ENCODE data around the gene SHANK3. TPM values are rescaled to one million over a fixed set of nuclear protein-coding genes. Genes with fewer than 3 reads are reported as not detected.
"Not testable (repeated sequence)": the region's sequence is repeated elsewhere in the genome, so short reads cannot be mapped to it uniquely, and the experiment has no call there.

The SHANK3 gene
- total RNA-seq, 1 donor from 2014 or later: 50.6 TPM

DNA sequence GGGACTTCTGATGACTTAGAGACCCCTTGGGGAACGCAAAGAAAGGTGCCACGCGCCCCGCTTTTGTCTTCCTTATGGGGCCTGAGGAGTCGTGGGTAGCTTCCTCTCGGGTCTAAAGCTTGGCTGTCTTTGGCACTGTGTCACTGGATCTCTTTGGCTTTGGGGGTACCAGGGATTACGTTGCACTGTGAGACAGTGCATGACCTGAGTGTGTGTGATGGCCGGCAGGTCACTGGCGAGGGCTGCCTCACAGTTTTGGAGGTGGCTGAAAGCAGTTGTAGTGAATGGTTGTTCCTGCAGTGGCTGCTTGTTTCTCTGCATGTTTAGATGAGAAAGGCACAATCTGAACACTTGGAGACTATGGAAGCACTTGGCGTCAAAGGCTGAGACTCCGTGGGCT is 38.9 kb upstream of the SHANK3 start:
- ATAC-seq (no peak), DNase-seq (no peak)
- TF ChIP-seq, protein P1, sequence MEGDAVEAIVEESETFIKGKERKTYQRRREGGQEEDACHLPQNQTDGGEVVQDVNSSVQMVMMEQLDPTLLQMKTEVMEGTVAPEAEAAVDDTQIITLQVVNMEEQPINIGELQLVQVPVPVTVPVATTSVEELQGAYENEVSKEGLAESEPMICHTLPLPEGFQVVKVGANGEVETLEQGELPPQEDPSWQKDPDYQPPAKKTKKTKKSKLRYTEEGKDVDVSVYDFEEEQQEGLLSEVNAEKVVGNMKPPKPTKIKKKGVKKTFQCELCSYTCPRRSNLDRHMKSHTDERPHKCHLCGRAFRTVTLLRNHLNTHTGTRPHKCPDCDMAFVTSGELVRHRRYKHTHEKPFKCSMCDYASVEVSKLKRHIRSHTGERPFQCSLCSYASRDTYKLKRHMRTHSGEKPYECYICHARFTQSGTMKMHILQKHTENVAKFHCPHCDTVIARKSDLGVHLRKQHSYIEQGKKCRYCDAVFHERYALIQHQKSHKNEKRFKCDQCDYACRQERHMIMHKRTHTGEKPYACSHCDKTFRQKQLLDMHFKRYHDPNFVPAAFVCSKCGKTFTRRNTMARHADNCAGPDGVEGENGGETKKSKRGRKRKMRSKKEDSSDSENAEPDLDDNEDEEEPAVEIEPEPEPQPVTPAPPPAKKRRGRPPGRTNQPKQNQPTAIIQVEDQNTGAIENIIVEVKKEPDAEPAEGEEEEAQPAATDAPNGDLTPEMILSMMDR (IDR thresholded peaks at IDR 0.05): no peak

DNA sequence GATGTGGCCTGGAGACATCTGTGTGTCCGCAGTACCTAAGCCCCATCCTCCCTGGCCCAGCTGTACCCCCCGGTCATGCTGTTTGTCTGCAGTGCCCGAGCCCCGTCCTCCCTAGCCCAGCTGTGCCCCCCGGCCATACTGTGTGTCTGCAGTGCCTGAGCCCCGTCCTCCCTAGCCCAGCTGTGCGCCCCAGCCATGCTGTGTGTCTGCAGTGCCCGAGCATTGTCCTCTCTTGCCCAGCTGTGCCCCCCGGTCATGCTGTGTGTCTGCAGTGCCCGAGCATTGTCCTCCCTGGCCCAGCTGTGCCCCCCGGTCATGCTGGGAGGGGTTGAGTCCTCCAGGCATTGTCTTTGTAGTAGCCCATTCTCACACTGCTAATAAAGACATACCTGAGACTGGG is 37.0 kb upstream of the SHANK3 start:
- intact Hi-C loops (cut with DNase I): no loop called here
- H3K27me3 ChIP-seq (ENCODE audit: low read depth): no peaks in the 10 kb centered on the region
- H3K9me3 ChIP-seq: no peaks in the 10 kb centered on the region
- TF ChIP-seq, protein P1 (IDR thresholded peaks at IDR 0.05): no peak
- no peak overlapping the region for H3K27ac ChIP-seq
- no peaks in the 10 kb centered on the region for H3K36me3 ChIP-seq
- no peaks in the 10 kb centered on the region for H3K4me1 ChIP-seq
- DNase-seq: no peak
- no peak overlapping the region for H3K4me3 ChIP-seq
- ATAC-seq: no peak

More for the DNA sequence above, 38.9 kb upstream of the SHANK3 start:
- no peak overlapping the region for H3K27ac ChIP-seq
- intact Hi-C loops (cut with DNase I): no loop called here
- peaks cover 3% of the 10 kb centered on the region for H3K4me1 ChIP-seq
- no peaks in the 10 kb centered on the region for H3K36me3 ChIP-seq
- H3K27me3 ChIP-seq (ENCODE audit: low read depth): no peaks in the 10 kb centered on the region
- H3K4me3 ChIP-seq: no peak overlapping the region
- no peaks in the 10 kb centered on the region for H3K9me3 ChIP-seq

DNA sequence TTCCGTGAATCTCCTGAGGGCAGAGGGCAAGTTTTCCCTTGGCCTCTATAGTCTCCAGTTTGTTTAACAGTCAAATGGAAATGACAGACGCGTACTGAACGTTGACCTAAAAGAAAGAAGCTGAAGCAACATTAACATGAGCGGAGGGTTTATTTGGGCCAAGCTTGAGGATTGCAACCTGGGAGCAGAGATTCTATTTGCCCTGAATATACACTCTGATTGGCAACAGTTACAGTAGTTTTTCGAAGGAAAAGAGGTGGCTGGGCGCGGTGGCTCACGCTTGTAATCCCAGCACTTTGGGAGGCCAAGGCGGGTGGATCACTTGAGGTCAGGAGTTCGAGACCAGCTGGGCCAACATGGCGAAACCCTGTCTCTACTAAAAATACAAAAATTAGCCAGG is 32.3 kb upstream of the SHANK3 start:
- H3K9me3 ChIP-seq; H3K27ac ChIP-seq; H3K36me3 ChIP-seq; DNase-seq; H3K4me3 ChIP-seq; ATAC-seq; intact Hi-C loops (cut with DNase I): not testable (repeated sequence)
- Histone ChIP-seq H3K27me3 (ENCODE audit: low read depth) (peaks cover 16% of the 10 kb centered on the region), H3K4me1 (peaks cover 17% of the 10 kb centered on the region)

DNA sequence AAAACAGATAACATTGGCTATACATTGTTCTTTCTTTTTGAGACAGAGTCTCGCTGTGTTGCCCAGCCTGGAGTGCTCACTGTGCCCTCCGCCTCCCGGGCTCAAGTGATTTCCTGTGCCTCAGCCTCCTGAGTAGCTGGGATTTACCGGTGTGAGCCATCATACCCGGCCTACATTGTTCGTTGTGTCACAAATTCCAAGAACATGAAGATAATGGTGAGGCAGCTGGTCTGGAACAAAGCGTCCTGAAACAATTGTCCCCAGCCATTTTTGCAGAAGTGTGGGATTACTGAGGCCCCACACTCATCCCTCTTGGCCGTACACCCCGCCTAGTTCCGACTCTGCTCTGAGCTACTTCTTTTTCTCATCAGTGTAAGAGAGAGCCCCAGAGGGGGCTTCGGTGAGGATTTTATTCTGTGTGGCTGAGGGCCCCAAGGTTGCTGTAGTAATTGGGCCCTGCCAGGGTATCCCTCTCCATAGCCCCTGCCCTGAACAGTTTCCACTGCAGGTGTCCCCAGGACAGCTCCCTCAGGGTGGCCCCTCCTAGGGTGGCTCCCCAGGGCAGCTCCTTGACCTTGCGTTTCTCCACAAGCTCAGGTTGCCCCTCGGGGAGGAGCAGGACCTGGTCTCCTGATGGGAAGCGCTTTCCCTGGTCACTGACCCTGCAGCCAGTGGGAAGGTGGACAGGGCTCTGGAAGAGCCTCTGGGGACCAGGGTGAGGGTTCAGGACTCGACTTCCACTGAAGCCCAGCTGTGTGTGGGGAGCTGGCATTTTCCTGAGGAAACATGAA is 31.6 kb upstream of the SHANK3 start:
- Histone ChIP-seq H3K27me3 (ENCODE audit: low read depth) (peaks cover 20% of the 10 kb centered on the region), H3K27ac (peak overlapping the region; percentile 64), H3K9me3 (no peaks in the 10 kb centered on the region), H3K36me3 (no peaks in the 10 kb centered on the region), H3K4me1 (peaks cover 17% of the 10 kb centered on the region), H3K4me3 (no peak overlapping the region)
- TF ChIP-seq, protein P1 (IDR thresholded peaks at IDR 0.05): no peak
- peak; percentile 48 to 54 for ATAC-seq
- DNase-seq: no peak
- intact Hi-C loops (cut with DNase I): no loop called here

DNA sequence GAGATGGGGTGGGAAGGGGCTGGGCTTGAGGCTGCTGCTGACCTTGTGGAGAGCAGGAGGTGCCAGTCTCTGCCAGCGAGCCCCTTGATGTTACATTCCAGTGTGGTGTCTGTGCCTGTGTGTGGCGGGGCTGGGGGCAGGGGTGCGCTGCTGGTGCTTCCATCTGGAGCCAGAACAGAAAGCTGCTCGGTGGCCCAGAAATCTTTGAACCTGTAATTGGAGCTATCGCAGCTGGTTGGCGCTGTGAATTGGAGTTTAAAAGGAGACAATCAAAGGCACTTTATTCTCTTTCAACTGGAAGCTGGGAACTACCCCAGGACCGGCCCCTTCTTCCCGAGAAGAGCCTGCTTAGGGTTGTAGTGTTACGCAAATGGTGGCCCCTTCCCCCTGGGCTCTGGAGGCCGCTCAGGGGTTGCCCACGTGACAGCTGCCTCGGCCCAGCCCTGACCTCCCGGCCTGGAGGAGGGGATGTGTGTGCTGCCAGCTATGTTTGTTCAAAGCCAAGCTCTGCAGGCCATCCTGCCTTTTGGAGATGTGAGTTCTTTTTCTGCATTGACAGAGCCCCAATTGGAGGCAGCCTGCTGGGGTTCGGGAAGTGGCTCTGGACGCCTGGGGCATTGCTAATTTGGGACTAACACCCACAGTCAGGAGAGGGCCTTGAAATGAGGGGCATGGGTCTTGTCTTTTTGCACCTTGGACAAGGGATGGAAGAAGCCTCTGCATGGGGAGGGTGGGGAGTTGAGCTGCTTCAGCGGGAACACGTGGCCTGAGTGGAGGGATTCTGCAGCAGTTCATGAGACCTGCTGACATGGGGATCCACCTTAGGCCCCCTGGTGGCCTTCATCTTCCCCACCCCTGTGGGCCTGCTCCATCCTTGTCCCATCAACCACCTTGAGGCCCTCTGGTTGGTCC is 30.7 kb upstream of the SHANK3 start:
- peaks cover 17% of the 10 kb centered on the region for H3K4me1 ChIP-seq
- peaks cover 24% of the 10 kb centered on the region for H3K27me3 ChIP-seq (ENCODE audit: low read depth)
- peak overlapping the region; percentile 64 for H3K27ac ChIP-seq
- peak; percentile 57 for DNase-seq
- H3K9me3 ChIP-seq: no peaks in the 10 kb centered on the region
- intact Hi-C loops (cut with DNase I): no loop called here
- no peak overlapping the region for H3K4me3 ChIP-seq
- H3K36me3 ChIP-seq: no peaks in the 10 kb centered on the region
- TF ChIP-seq, protein P1 (IDR thresholded peaks at IDR 0.05): peak; percentile 41
- ATAC-seq: peak; percentile 78 to 84

DNA sequence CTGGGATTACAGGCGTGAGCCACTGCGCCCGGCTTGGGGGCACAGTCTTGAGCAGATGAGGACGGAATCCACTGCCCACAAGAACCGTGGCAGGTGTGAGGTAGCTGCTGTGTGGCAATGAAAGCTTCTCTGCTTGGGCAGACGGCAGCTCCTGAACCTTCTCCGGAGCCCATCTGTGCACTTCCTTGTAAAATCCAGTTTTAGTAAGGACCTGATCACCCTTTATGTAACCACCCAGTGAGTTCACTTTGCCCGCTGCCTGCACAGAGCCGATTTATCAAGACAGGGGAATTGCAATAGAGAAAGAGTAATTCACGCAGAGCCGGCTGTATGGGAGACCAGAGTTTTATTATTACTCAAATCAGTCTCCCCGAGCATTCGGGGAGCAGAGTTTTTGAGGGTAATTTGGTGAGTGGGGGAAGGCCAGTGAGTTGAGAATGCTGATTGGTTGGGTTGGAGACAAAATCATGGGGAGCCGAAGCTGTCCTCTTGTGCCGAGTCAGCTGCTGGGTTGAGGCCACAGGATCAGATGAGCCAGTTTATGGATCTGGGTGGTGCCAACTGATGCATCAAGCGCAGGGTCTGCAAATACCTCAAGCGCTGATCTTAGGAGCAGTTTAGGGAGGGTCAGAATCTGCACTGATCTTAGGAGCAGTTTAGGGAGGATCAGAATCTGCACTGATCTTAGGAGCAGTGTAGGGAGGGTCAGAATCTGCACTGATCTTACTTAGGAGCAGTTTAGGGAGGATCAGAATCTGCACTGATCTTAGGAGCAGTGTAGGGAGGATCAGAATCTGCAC is 29.4 kb upstream of the SHANK3 start:
- Histone ChIP-seq H3K27me3 (ENCODE audit: low read depth) (peaks cover 24% of the 10 kb centered on the region), H3K4me1 (peaks cover 17% of the 10 kb centered on the region)
- DNase-seq; H3K4me3 ChIP-seq; intact Hi-C loops (cut with DNase I); H3K27ac ChIP-seq; H3K36me3 ChIP-seq; ATAC-seq; H3K9me3 ChIP-seq: not testable (repeated sequence)

DNA sequence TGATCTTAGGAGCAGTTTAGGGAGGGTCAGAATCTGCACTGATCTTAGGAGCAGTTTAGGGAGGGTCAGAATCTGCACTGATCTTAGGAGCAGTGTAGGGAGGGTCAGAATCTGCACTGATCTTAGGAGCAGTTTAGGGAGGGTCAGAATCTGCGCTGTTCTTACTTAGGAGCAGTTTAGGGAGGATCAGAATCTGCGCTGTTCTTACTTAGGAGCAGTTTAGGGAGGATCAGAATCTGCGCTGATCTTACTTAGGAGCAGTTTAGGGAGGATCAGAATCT is 28.9 kb upstream of the SHANK3 start:
- ATAC-seq; H3K4me3 ChIP-seq; H3K36me3 ChIP-seq; DNase-seq; H3K9me3 ChIP-seq; intact Hi-C loops (cut with DNase I); H3K27ac ChIP-seq: not testable (repeated sequence)
- H3K4me1 ChIP-seq: peaks cover 17% of the 10 kb centered on the region
- peaks cover 24% of the 10 kb centered on the region for H3K27me3 ChIP-seq (ENCODE audit: low read depth)
